Measurements from ENCODE around the gene ECI2.

DNA sequence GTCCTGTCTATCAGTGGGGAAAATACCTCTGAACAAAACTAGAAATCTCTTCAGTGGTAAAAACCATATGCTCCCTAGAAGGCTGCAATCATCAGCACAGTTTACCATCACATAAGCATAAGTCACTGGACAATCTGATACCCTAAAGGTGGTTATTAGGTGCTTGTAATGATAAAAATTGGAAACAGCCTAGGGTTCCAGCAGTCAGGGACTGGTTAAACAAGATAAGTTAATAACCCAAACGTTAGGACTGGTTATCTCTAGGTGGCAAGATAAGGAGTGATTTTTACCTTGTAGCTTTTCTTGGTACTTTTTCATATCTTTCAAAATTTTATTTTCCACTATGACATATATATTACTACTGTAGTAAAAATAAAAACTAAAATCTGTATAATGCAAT is 11.0 kb downstream of the ECI2 start:
- TF ChIP-seq CTCF (IDR thresholded peaks at IDR 0.05 in 8 of 11, conservative IDR thresholded peaks at IDR 0.05 in 3 of 11): no peak
- TF ChIP-seq POLR2A (IDR thresholded peaks at IDR 0.05): no peak
- no peak for TF ChIP-seq POLR2AphosphoS5 (IDR thresholded peaks at IDR 0.05)
